ENCODE results near the gene NTF3.

The NTF3 gene

DNA sequence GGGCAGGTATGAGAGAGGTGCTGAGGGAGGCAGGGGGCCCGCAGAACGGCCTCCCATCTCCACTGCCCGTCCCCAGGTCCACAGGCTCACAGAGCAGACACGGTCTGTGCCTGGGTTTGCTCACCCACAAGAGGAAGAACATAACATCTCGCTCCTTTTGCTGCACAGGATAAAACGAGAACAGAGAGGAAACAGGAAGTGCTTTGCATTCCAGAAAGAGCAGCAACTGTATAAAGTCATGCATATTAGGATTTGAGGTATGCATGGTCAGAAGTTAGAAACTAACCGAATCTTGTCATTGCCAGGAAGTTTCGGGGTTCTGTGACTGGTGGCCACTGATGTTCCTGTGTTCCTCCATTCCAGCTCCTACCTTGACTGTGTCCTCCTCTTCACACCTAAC, 25.0 kb downstream of the NTF3 start:
- peak; percentile 72 to 75 for DNase-seq (ENCODE audit: low read depth in 2 of 2)

DNA sequence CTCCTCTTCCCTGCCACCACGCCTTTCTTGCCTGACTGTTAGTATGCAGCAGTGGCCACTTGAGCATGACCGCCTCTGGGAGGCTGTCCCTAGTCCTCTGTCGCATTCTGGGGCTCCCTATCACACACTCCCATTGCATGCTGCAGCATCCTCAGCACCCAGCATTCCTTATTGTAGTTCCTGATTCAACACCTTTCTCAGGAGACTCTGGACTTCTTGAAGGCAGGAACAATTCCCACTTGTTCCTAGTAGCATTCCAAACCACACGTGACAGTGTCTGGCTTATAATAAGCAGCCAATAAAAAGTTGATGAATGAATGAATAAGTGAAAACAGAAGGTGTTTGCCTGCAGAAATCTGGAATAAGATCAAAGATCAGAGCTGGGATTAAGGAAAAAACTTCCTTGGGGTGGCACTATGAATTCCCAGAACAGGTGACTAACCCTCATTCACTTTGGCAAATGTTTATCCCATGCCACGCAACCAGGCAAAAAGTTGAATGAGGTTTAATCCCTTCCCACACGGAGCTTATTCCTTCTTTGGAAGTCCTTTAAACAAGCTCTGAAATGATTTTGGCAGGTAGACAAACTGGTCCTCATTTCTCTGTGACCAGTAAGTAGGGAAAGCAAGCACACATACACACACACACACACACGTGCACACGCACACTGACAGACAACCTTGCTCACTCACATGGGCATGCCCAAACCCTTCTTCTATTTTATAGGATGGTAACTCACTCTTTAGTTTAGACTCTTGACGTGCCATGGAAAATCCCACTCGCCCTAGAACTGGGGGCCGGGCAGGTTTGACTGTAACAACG, 26.5 kb downstream of the NTF3 start:
- DNase-seq (ENCODE audit: low read depth in 2 of 2): no peak

DNA sequence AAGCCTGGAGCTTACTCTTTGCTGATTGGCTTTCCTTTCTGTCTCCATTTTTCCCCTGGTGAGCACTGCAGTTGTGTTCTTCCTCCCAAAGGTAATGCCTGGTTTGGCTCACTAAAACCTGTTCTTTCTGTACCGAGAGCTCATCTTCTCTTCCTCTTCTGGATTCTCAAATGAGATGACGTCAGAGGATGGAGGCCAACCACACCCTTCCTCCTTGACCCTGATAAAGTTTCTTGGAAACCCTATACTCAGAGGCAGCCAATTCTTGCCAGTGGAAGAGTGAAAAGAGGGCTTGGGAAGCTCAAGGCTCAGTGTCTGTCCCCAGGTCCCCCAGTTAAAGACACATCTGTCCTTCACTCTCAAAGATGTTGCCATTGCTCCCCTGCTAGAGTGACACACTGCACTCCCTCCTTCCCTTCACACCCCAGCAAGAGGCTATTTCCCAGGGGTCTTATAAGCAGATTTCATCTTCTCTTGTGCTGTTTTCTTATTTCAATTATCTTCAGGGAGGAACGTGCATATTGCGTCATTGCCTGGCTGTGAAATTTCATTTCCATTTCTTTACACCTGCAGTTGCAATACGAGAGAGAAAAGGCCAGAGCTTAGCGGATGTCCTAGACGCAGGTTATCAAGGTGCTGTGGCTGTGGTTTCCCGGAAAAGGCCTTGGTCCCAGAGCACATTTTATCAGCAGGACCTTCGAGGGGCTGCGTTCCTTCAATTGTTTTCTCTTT, 27.3 kb downstream of the NTF3 start:
- DNase-seq (ENCODE audit: low read depth in 2 of 2): no peak

DNA sequence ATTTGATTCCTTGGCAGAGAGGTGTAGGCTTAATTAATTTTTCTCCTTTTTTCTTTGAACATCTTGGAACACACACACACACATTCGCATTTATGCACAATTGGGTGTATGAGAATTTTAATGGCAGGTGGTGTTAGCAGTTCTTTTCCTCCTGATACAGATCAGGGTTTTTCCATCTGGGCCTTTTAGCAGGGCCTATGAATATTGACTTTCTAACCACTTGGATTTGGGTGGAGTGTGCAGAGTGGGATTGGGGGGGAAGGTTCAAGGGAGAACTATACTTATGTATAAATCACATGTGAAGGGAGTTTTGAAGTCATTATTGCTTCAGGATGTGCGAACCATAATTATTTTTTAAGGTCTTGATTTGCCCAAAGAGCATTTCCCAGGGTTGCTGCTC, 28.9 kb downstream of the NTF3 start:
- DNase-seq (ENCODE audit: low read depth in 2 of 2): no peak

DNA sequence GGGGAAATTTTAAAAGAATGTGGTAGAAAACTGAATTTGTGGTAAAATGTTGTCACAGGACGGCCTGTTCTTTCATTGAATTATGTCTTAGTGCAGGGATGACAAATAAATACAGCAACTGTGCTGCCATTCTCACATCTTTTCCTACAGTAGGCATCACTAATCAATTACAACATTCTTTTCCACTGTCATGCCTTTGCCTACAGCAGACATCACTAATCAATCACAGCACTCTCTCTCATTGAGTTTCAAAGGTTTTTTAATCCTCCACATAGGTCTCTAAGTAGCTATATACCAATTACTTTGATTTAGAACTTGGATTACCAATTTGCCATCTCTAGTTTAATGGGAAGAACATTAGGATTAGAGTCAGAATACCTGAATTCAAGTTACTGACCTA, 30.1 kb downstream of the NTF3 start:
- DNase-seq (ENCODE audit: low read depth in 2 of 2): no peak

DNA sequence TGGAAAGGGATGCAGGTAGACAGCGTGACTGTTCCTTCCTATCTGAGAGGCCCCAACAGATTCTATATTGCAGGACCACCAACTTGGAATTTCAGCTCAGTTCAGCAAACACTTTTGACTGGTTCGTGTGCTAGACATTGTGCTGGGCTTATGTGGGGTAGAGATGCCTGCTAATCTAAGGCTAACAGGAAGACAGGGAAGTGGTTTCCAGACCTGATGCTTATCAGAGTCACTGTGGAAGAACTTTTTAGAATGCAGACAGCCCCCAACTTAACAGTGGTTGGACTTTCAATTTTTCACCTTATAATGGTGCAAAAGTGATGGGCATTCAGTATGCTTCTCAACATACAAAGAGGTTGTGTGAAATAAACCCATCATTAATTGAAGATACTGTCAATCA, 32.2 kb downstream of the NTF3 start:
- no peak for DNase-seq (ENCODE audit: low read depth in 2 of 2)

DNA sequence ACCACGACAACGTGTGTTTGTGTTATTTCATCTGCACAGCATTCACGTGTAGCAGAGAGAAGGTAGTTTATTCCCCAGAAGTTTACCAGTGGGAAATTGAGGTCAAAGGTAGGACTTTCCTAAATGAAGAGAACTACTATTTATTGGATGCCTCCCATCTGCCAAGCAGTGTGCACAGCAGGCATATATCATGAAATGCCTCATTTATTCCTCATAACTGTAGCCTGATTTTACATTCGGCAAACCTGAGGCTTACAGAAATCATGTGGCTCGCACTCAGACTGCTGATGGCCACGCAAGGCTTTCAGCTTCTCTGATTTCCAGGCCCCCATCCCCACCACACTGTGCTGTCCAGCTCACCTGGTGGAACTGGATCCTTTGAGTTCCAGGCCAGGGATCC, 33.5 kb downstream of the NTF3 start:
- DNase-seq (ENCODE audit: low read depth in 2 of 2): no peak

DNA sequence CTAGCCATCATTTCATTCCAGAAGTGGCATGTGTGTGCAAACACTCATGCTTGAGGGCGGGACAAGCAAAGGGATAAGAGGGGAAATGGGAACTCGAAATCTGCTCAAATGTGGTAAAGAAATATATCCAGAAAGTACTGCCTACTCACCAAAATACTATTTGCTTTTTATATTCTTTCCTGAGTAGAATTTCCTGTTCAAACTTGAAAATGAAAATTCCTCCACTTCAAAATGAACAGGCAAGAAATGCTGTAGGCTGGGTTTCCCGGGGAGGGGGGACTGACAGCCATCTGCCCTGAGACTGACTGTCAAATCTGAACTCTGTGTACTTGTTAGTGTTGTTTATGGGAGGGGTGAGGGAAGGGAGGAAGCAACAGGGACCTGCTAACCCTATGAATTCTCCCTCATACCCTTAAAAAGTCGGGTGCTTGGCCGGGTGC, 34.6 kb downstream of the NTF3 start:
- DNase-seq (ENCODE audit: low read depth in 2 of 2): no peak

DNA sequence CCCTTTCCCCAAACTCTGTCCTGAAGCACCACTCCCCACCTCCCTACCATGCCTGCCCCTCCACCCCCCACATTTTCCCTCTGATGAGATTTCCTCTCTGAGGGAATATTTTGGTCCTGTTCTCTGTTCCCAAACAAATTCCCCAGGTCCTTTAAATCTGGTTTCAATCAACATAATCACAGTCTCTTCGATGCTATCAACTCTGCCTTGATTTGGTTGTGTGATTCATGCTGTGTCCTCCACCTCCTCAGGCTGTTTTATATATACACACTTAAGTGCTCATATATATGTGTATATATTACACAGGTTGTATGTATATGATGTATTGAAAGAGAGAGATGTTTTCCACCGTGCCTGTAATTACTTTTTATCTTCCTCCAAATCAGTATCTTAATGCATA, 36.0 kb downstream of the NTF3 start:
- no peak for DNase-seq (ENCODE audit: low read depth in 2 of 2)

DNA sequence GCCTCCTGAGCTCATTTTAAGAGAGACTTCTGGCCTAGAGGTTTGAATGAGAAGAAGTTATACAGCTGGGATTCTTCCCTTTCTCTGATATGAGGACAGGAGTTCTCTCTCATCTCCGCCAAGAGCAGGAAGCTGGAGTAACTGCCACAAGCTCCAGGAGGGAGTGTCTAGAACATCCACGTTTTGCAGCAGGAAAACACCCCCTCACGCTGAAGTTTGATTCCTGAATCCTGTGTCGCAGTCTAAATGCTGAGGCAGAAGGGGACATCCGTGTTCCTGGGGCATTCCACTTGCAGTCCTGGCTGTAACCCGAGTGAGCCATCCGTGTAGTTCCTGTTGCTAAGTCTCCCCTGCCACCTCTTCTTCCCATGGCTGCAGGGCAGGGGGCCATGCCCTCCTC, 38.3 kb downstream of the NTF3 start:
- no peak for DNase-seq (ENCODE audit: low read depth in 2 of 2)

DNA sequence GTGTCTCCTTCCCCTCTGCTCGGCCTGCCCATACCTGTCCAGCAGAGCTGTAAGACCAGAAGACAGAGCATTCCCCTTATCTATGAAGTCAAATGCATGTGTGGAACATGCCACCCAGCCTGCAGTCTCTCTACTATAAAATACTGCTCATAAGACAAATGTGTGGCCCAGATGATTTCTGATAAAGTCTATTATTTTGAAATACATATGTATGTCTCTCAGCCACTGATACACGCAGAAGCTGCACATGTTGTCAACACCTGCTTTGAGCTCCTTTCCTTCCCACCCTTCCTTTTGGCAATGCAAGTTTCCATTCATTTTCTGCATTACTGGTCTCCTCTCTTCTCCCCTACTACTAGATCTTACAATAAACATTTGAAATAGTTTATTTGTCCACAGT, 38.8 kb downstream of the NTF3 start:
- no peak for DNase-seq (ENCODE audit: low read depth in 2 of 2)

DNA sequence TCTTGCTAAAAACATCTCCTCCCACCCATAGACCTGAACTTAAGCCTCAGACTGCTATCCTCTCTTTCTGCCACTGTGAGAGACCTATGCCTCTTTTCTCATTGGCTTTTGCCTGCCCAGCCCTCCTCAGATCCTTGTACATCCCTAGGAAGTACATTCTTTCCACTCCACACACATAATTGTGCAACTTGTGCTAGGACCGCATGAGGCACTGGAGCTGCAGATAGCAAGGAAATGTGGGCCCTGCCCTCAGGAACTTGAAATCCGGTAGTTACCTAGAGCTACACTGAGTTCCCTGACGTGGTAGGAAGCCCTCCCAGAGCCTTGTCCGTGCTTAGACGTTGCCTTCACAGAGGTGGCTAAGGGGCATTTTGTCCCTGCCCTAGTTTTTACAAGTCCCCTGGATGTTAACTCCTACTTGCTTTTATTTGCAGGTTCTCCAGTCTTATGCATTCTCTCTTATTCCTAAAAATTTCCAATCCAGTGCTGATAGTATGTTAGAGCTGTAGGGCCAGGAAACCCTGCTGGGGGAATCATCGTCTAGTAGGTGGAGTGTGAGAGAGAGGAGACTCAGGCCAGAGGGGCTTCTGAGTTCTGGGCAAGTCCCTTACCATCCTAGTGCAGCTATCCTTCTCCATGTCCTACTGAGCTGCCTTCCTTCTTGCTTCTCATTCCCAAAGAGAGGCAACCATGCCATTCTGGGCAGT, 41.3 kb downstream of the NTF3 start:
- no peak for DNase-seq (ENCODE audit: low read depth in 2 of 2)

DNA sequence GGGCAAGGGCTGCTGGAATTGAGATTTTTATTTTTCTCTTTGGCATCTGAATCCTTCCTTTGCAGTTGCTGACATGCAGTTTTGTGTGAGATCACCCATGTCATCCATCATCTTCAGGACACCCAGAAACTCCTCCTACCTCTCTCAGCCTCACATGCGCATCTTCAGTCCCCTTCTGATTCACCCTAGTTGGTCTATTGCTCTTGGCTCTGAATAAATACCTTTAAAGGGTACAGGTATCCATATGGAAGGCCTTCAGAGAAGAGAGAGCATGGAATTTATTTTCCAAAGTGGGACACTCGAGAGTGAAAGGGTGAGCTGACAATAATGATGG, 41.8 kb downstream of the NTF3 start:
- no peak for DNase-seq (ENCODE audit: low read depth in 2 of 2)

DNA sequence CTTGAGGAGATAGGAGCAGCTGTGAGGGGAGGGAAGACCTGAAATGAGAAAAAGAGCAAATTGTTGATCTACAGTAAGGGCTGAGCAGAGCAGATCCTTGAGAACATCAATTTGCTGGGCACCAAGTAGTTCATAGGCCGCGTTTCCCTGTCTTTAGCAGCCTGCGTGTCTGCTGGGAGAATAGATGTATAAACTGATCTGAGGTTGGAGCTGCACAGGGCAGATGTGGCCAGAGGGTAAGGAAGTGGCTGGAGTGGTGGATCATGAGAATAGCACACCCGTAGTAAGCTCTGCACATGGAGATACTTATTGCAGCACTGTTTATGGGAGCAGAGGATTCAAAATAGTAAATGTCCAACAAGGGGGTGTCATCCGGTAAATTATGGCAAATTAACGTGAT, 44.4 kb downstream of the NTF3 start:
- DNase-seq (ENCODE audit: low read depth in 2 of 2): no peak

DNA sequence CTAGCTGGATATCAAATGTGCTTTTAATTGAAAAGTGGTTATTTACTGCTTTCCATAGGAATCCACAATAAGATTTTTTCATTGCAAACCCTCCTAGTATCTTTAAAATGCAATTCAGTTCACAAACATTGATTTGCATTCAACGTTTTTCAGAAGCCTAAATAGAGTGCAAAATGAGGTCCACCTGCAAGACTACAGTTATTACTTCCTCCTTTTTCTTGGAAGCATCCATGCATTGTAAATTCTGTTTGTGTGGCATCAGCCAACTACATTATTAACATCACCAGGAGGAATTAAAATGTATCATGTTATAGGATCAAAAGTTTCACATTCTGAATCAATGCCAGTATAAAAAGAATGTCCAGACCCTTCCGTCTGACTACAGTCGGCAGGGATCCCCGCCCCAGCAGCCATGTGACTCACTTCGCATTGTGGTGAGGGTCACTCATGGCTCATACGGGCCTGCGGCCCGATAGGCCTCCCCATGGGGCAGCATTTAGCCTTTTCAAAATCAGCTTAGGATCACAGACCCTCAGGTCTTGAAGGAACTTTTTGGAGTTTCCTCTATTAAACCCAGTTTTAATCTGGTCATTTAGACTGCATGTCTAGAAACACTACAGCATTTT, 46.3 kb downstream of the NTF3 start:
- no peak for DNase-seq (ENCODE audit: low read depth in 2 of 2)

DNA sequence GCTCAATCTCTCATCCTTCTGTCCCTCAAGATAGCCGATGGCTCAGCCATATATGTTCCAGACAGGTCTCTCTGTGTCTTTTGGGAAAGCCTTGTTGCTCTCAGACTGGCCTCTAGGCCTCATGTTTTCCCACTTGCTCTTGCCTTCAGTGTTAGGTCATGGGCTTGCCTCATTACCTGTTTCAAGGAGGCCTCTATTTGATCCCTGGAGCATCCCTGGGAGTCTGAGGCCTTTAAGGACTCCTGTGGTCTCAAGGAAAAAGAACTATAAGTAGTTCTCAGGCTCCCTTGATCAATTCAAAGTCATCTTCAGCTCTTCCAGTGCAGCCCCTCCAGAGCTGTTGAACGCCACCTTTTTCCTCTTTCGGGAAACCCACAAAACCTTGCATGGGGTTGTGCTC, 47.9 kb downstream of the NTF3 start:
- no peak for DNase-seq (ENCODE audit: low read depth in 2 of 2)

DNA sequence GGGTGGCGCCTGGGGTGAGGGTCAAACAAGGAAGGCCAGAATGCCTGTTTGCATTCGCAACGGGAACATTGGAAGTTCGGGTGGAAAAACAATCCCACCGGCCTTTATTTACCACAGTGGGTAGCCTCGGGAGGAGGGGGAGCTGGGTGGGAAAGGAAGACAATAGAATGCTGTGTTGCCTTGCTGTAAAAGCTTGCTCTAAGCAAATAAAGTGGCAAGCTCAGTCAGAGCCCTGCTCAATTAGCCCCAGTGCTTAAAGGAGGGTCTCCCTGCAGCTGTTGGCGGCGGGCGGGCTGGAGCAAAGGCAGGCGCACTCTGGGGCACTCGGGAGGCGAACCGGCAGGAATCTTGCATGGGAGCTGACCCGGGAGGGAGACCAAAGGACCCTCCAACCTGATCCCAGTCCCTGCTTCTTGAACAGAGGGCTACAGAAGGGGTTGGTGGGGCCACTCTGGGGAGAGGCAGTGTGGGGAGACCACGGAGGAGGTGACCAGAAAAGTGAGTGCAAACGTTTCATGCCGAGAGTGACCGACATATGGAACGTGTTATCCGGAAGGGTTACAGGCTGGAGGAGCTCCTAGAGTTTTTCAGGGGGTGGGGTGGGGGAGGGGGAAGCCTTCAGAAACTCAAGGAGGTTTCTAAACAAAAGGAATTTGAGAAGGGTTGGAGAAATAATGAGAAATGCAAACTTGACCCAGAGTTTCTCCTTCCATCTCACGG, 48.5 kb downstream of the NTF3 start:
- DNase-seq (ENCODE audit: low read depth in 2 of 2): no peak

DNA sequence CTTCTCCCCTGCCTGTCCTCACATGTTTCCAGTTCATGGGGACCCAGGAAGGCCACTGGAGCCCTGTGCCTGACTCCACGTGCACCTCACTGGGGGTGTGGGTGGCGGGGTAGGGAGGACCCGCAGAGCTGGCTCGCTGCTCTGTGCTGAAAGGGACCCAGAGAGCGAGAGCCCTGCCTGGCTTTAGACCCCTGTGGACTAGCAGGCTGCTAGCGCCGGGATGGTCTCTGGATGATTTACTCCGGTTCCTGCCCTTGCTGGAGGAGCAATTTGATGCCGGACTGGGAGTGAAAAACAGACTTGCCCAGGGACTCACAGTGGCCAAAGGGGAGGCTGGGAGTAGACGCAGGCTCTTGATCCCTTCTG, 49.0 kb downstream of the NTF3 start:
- DNase-seq (ENCODE audit: low read depth in 2 of 2): no peak

DNA sequence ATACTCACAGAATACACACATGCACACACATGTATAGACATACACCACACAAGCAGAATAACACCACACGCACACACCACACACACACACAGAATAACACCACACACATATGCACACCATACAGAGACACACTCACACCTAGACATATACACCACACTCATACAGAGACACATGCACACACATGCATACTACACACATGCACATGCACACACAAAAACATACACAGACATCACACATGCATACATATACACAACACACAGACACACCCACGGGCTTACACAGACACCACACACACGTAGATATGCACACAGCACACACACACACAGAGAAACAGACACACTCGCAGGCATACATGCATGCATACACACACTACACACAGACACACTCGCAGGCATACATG, 49.7 kb downstream of the NTF3 start:
- no peak for DNase-seq (ENCODE audit: low read depth in 2 of 2)

DNA sequence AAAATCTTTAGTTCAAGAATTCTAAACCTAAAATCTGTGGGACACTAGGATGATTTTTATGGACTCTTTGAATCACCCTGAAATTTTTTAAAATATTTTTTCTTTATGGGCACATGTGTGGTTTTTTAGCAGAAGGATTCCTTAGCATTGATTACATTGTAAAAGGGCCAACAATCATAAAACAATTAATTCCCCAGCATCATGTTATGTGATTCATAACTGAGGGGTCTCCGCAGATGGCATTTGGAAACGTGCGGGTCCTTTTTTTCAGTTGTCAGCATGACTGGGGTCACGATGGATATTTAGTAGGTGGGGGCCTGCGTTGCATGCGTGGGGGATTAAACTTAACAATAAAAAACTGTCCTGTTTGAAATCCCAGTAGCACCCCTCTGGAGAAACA, 52.5 kb downstream of the NTF3 start:
- DNase-seq (ENCODE audit: low read depth in 2 of 2): no peak

DNA sequence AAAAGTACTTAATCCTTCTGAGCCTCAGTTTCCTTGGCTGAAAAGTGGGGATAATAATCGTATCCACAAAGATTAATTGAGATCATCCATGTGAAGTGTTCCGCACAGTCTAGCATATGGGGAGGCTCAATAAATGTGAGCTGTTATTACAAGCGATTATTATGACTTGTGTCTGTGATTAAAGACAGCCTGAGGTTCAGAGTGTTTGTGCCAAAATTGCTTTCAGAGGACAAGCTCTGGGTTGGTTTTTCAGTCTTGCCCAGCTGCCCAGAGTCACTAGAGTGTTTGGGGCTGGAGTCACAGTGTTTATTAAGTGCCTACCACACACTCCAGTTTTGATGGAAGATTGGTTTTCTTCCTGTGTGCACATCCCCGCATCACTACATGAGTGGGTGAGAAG, 53.5 kb downstream of the NTF3 start:
- no peak for DNase-seq (ENCODE audit: low read depth in 2 of 2)

DNA sequence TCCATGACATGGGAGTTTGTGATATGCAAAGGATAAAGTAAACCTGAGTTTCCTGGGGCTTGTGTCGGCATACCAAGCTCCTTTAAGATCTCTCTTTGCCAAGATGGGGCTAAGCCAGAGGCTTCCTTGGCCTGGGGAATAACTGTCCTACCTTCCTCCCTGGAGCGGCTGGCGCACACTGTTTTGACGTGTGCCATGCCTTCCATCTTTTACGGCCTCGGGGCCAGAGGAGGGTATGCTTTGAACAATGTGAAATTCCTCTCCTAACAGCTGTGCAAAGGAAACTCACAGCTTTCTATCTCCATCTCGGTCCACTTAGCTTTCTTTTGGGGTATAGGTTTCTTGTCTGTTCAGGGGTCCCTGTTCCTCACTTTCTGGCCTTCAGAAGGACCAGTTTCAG, 55.2 kb downstream of the NTF3 start:
- no peak for DNase-seq (ENCODE audit: low read depth in 2 of 2)
